GM21447 (cell line): ENCODE measurements around the gene SEC16A.
A peak's percentile ranks its signal among the peaks of the same experiment; 100 is the strongest.

Source experiments
- ATAC-seq: cut with Tn5 transposase; IDR thresholded peaks from one replicate; pipeline ENCODE4 v1.9.1; 2021; ENCODE audit not compliant: unreplicated experiment

SEC16A gene

GRCh38 chr9:136403538-136403914 lies 79.3 kb downstream of the SEC16A start:
- no peak for ATAC-seq

GRCh38 chr9:136402067-136402466 lies 80.8 kb downstream of the SEC16A start:
- ATAC-seq = no peak

GRCh38 chr9:136401173-136401922 lies 81.5 kb downstream of the SEC16A start:
- ATAC-seq = no peak

GRCh38 chr9:136400038-136400834 lies 82.6 kb downstream of the SEC16A start, which contains the start of gene SNAPC4:
SNAPC4 (minus strand) TSS chr9:136400170; CDS start chr9:136398428, 1,742 bp downstream.
- ATAC-seq = peak; percentile 57

- peak; percentile 27 for ATAC-seq
Measured at GRCh38 chr9:136399176-136400037, 83.4 kb downstream of the SEC16A start.

- no peak for ATAC-seq
Measured at GRCh38 chr9:136398286-136398685, 84.6 kb downstream of the SEC16A start.

- ATAC-seq = no peak
Measured at GRCh38 chr9:136397643-136398042, 85.2 kb downstream of the SEC16A start.

- no peak for ATAC-seq
Measured at GRCh38 chr9:136396219-136396515, 86.7 kb downstream of the SEC16A start.

GRCh38 chr9:136395345-136396218 lies 87.3 kb downstream of the SEC16A start:
- ATAC-seq = no peak

GRCh38 chr9:136395020-136395340 lies 87.9 kb downstream of the SEC16A start:
- ATAC-seq = no peak

- no peak for ATAC-seq
Measured at GRCh38 chr9:136394312-136395019, 88.4 kb downstream of the SEC16A start.

GRCh38 chr9:136393531-136393930 lies 89.3 kb downstream of the SEC16A start:
- ATAC-seq = no peak

GRCh38 chr9:136392538-136393449 lies 90.0 kb downstream of the SEC16A start:
- no peak for ATAC-seq

GRCh38 chr9:136391737-136392537 lies 90.9 kb downstream of the SEC16A start:
- ATAC-seq = no peak
